HG03103 (cell line): ENCODE results near the gene TNIP3.
"Not testable (repeated sequence)": the region's sequence is repeated elsewhere in the genome, so short reads cannot be mapped to it uniquely, and the experiment has no call there.

Experiments
- ATAC-seq: cut with Tn5 transposase; IDR thresholded peaks from one replicate; pipeline ENCODE4 v1.9.1; 2021; ENCODE audit warnings: low read depth; ENCODE audit not compliant: unreplicated experiment

The TNIP3 gene

GRCh38 chr4:121180558-121180957 lies 16.4 kb upstream of the TNIP3 start:
- ATAC-seq = no peak

DNA sequence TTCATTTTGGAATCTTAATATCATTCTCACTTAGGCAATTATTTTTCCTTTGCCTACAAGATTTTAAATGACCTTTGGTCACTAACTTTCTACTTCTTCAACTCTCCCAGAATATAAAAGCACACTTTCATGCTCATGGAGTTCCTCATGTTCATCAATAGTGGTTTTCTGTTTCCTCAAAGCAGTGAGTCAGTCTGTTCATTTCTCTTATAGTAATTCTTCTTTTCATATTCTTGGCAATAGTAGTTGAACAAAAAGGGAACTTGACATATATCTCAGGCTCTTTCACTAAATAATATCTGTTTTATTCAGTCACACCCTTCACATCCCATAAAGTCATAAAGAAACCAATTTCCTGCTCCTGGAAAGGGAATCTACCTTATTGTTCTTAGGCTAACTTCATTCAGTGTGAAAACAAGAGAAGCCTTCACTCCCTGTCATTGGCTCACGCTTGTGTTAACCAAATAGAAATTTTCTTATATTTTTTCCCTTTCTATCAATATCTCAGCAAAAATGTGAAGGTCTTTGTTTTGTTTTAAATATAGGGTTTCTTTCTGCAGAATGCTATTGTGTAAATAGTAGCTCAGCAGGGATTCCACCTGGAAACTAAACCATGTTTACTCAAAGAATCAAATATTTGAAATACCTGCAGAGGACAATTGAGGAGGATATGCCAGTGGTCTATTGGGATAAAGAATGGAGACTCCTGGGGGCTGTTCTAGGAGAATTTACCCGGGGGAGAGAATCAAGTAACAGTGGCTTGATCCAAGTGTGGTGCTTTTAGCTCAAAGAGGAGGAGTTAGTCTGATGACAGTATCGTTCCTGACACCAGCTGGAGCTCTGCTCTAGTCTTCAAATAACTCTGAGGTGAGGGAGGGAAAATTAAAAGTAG lies 13.4 kb upstream of the TNIP3 start:
- no peak for ATAC-seq

GRCh38 chr4:121176082-121176934 lies 12.2 kb upstream of the TNIP3 start:
- ATAC-seq = no peak

DNA sequence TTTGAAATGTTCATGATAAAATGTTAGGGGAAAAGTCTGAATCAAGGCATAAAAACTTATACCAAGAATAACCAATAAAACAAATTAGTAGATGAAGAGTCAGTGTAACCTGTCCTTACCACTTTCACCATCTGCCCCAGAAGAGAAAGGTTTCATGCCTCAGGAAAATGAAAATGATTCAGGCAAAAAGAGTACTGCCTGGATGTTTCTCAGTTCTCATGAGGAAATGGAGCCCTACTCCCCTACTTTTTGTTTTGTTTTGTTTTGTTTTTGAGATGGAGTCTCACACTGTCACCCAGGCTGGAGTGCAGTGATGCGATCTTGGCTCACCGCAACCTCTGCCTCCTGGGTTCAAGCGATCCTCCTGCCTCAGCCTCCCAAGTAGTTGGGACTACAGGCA lies 7.4 kb upstream of the TNIP3 start:
- ATAC-seq = not testable (repeated sequence)

- ATAC-seq = peak; percentile 76
Measured at GRCh38 chr4:121168446-121169281, 4.5 kb upstream of the TNIP3 start.

- no peak for ATAC-seq
Measured at GRCh38 chr4:121166976-121167375, 2.9 kb upstream of the TNIP3 start.

GRCh38 chr4:121165206-121165605 lies 1.1 kb upstream of the TNIP3 start:
- ATAC-seq = no peak

- ATAC-seq = no peak
Measured at GRCh38 chr4:121156822-121157769, 7.0 kb downstream of the TNIP3 start.

GRCh38 chr4:121155893-121156292 lies 8.2 kb downstream of the TNIP3 start:
- ATAC-seq = no peak

- no peak for ATAC-seq
Measured at GRCh38 chr4:121154103-121154515, 10.0 kb downstream of the TNIP3 start.

DNA sequence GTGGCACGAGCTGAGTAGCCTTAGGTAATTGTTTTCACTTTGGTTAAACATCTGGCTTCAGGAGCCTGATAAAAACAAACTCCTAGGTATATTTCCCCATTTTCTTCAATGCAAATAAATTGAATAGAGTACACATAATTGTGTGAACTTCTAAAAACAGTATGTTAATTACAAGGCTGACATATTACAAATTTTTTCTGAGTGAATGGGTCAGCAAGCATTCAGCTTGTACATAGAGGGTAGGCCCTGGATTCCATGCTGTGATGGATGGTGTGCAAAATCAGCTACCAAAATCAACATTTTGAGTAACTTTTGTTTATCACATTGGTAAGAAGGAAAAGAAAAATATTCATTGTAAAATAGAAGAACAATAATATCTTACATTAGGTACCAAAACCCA lies 12.2 kb downstream of the TNIP3 start:
- no peak for ATAC-seq

DNA sequence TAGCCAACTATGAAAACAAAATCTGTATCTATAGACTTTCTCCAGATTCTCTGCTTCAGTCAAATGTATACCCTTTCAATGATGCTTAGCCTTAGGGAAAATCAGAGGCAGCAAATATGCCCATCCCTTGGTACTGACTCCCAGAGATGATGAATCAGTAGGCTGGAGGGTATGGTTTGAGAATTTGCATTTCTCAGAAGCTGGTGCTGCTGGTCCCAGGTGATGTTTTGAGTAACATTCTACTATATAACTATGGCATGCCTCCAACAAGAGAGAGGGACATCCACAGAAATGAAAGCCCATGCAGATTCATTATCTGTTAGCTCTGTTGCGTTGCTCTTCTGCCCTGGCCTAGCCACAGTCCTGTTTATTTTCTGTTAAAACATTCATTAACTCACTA lies 13.6 kb downstream of the TNIP3 start:
- ATAC-seq = no peak

GRCh38 chr4:121150003-121150402 lies 14.1 kb downstream of the TNIP3 start:
- no peak for ATAC-seq

DNA sequence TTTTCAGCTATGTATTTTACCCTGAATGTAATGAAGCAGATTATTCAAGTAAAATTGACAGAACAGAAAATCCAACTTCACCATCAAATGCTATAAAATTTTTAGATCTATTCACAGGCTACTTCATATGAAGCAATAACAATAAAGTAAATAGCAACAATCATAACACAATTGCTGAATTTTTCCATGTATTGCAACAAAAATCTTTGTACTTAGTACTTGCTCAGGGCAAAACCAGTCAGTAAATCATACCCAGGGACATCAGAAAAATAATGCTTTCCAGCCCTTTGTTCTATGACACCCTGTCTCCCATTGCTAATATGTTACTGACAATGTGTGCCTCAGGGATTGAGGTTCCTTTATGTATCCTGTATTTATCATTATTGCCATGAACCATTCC lies 15.5 kb downstream of the TNIP3 start:
- no peak for ATAC-seq

DNA sequence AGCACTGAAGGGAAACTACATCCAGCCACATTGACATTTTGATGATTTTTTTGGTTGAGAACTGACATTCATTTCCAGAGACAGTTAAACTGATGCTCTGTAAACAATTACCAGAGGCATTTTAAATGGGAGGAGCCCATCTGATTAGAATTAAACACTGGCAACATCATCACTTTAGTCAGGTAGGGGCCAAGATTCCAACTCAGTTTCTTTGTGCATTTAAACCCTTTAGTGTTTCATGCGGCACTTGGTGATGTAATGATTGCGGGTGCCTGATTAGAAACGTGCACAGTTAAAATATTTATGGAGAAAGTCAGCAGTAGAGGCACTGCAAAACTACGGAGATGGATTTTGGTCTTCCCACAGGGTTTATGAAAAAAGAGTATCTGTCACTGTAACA lies 16.1 kb downstream of the TNIP3 start:
- ATAC-seq = no peak

DNA sequence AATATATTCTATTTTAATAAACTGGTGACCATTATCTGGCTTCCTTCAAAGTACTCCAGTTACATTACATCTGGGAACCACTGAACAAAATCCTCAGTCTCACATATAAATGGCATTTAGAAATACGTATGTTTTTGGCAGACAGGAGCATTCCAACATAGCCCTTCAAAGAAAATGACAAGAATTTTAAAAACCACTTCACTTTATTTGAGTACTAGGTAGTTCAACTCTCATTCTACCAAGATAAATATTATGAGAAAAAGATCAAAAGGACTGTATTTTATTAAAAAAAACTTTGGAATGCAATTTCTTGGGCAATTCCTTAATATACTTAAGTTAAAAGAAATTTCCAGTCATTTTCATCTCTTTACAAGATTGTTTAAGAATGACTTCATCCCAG lies 17.6 kb downstream of the TNIP3 start:
- ATAC-seq = no peak

GRCh38 chr4:121145430-121145829 lies 18.7 kb downstream of the TNIP3 start:
- ATAC-seq = no peak

GRCh38 chr4:121144021-121144420 lies 20.1 kb downstream of the TNIP3 start:
- ATAC-seq = no peak

- no peak for ATAC-seq
Measured at GRCh38 chr4:121143131-121143530, 21.0 kb downstream of the TNIP3 start.
